Thymus (tissue), 11 donors: Measurements from ENCODE around the gene HOXB1. TPM values are rescaled to one million over a fixed set of nuclear protein-coding genes. Genes with fewer than 3 reads are reported as not detected.
"Not testable (repeated sequence)": the region's sequence is repeated elsewhere in the genome, so short reads cannot be mapped to it uniquely, and the experiment has no call there.

Experiments
- DNase-seq, 9 donors: peaks; one replicate each; pipeline ENCODE4 v3.0.0-alpha.2; 2013; ENCODE audit warnings: low spot score in 9 of 9, low read depth in 6 of 9, missing footprints in 1 of 9
- H3K27ac ChIP-seq, 2 donors: one replicate each; pipeline ENCODE4 v1.5.1; 2013; ENCODE audit warnings: control low read depth in 1 of 2, low read depth in 1 of 2, low read length in 1 of 2, mild to moderate bottlenecking in 1 of 2, moderate library complexity in 1 of 2
- H3K27me3 ChIP-seq, 2 donors: one replicate each; pipeline ENCODE4 v1.5.1; 2013; ENCODE audit warnings: low read length in 1 of 2; ENCODE audit not compliant: control insufficient read depth in 2 of 2, insufficient read depth in 1 of 2
- H3K36me3 ChIP-seq, 2 donors: one replicate each; pipeline ENCODE4 v1.5.1; 2013; ENCODE audit warnings: low read length in 1 of 2, mild to moderate bottlenecking in 1 of 2, moderate library complexity in 1 of 2; ENCODE audit not compliant: control insufficient read depth in 2 of 2, insufficient read depth in 2 of 2
- H3K4me1 ChIP-seq, 2 donors: one replicate each; pipeline ENCODE4 v1.5.1; 2013; ENCODE audit warnings: low read length in 2 of 2; ENCODE audit not compliant: control insufficient read depth in 2 of 2, insufficient read depth in 2 of 2
- H3K4me3 ChIP-seq, 2 donors: one replicate each; pipeline ENCODE4 v1.5.1; 2013; ENCODE audit warnings: low read length in 2 of 2, control low read depth in 1 of 2, mild to moderate bottlenecking in 1 of 2
- H3K9me3 ChIP-seq, 2 donors: one replicate each; pipeline ENCODE4 v1.5.1; 2013; ENCODE audit warnings: low read length in 1 of 2, mild to moderate bottlenecking in 1 of 2; ENCODE audit not compliant: control insufficient read depth in 2 of 2, insufficient read depth in 1 of 2
- WGBS: extraction: QIAGEN DNeasy Blood & Tissue Kit; methylation state at CpG from one replicate; pipeline ENCODE4 v1.1.7; 2013; 5-methylcytosine and 5-hydroxymethylcytosine counted together
- polyA plus RNA-seq: library from polyadenylated mRNA; stranded (reverse); fragments of 200-250 nt; gene quantifications from one replicate; pipeline ENCODE4 v1.2.3, GENCODE V29; 2013
- total RNA-seq: library from RNA; stranded (reverse); fragments of 120-200 nt; gene quantifications from one replicate; pipeline ENCODE4 v1.2.4, GENCODE V29; 2013
- donor health status: healthy.

HOXB1 gene
- total and polyA plus RNA-seq, 2 donors: 0.11 TPM; not detected in 1

- no peaks in the 10 kb centered on the region for H3K36me3 ChIP-seq
- H3K27ac ChIP-seq: peak overlapping the region; percentile 67 to 76
- peaks cover 9 to 53% of the 10 kb centered on the region in 2 donors for H3K4me1 ChIP-seq
- H3K4me3 ChIP-seq: peak overlapping the region; percentile 60 to 75
- peak in 4 of 9 donors; percentile 26 to 66 (median 33) for DNase-seq
- no peaks in the 10 kb centered on the region for H3K9me3 ChIP-seq
- peaks cover 20 to 66% of the 10 kb centered on the region in 2 donors for H3K27me3 ChIP-seq
- 24% methylated on average over 27 of the region's 27 CpGs for WGBS
These were observed 11.4 kb upstream of the HOXB1 start for GRCh38 chr17:48542114-48542656.

- H3K9me3 ChIP-seq: no peaks in the 10 kb centered on the region
- DNase-seq: peak in 4 of 9 donors; percentile 28 to 71 (median 47)
- H3K27me3 ChIP-seq: peaks cover 20 to 61% of the 10 kb centered on the region in 2 donors
- H3K4me3 ChIP-seq: peak overlapping the region; percentile 60 to 75
- H3K27ac ChIP-seq: peak overlapping the region; percentile 67 to 76
- H3K4me1 ChIP-seq: peaks cover 4 to 47% of the 10 kb centered on the region in 2 donors
- WGBS: 4% methylated on average over 35 of the region's 36 CpGs
- H3K36me3 ChIP-seq: no peaks in the 10 kb centered on the region
These were observed 10.8 kb upstream of the HOXB1 start for GRCh38 chr17:48541577-48542113.

GRCh38 chr17:48541036-48541576, 10.3 kb upstream of the HOXB1 start:
- 48% methylated on average over 12 of the region's 12 CpGs for WGBS
- DNase-seq: no peak

GRCh38 chr17:48540213-48540612, 9.4 kb upstream of the HOXB1 start:
- H3K4me1 ChIP-seq: peaks cover 4 to 34% of the 10 kb centered on the region in 2 donors
- 95% methylated on average over 1 of the region's 1 CpG for WGBS
- no peaks in the 10 kb centered on the region for H3K9me3 ChIP-seq
- H3K4me3 ChIP-seq: no peak overlapping the region
- peaks cover 16 to 54% of the 10 kb centered on the region in 2 donors for H3K27me3 ChIP-seq
- no peak for DNase-seq
- no peaks in the 10 kb centered on the region for H3K36me3 ChIP-seq
- H3K27ac ChIP-seq: no peak overlapping the region

More at GRCh38 chr17:48541036-48541576, 10.3 kb upstream of the HOXB1 start:
- Histone ChIP-seq H3K27me3 (peaks cover 20 to 58% of the 10 kb centered on the region in 2 donors), H3K36me3 (no peaks in the 10 kb centered on the region), H3K27ac (peak overlapping the region; percentile 55 to 76), H3K9me3 (no peaks in the 10 kb centered on the region), H3K4me1 (peaks cover 4 to 42% of the 10 kb centered on the region in 2 donors), H3K4me3 (peak overlapping the region; percentile 60 to 75)

GRCh38 chr17:48539177-48539576, 8.4 kb upstream of the HOXB1 start:
- peaks cover 9 to 44% of the 10 kb centered on the region in 2 donors for H3K27me3 ChIP-seq

GRCh38 chr17:48537316-48537715, 6.5 kb upstream of the HOXB1 start:
- no peak for DNase-seq
- Histone ChIP-seq H3K36me3 (no peaks in the 10 kb centered on the region), H3K4me1 (peaks cover 0 to 13% of the 10 kb centered on the region in 2 donors), H3K27ac (no peak overlapping the region), H3K9me3 (no peaks in the 10 kb centered on the region), H3K27me3 (peaks cover 2 to 29% of the 10 kb centered on the region in 2 donors), H3K4me3 (no peak overlapping the region)
- 97% methylated on average over 3 of the region's 3 CpGs for WGBS

More at GRCh38 chr17:48539177-48539576, 8.4 kb upstream of the HOXB1 start:
- no peak overlapping the region for H3K4me3 ChIP-seq
- H3K36me3 ChIP-seq: no peaks in the 10 kb centered on the region
- H3K9me3 ChIP-seq: no peaks in the 10 kb centered on the region
- no peak for DNase-seq
- 97% methylated on average over 4 of the region's 4 CpGs for WGBS
- H3K4me1 ChIP-seq: peaks cover 0 to 25% of the 10 kb centered on the region in 2 donors
- no peak overlapping the region for H3K27ac ChIP-seq

GRCh38 chr17:48535793-48536559, 5.2 kb upstream of the HOXB1 start:
- H3K27me3 ChIP-seq: peaks cover 0 to 17% of the 10 kb centered on the region in 2 donors
- DNase-seq: not testable (repeated sequence)
- 89% methylated on average over 9 of the region's 9 CpGs for WGBS

GRCh38 chr17:48532261-48532660, 1.4 kb upstream of the HOXB1 start:
- 96% methylated on average over 8 of the region's 8 CpGs for WGBS
- DNase-seq: no peak
- no peaks in the 10 kb centered on the region for H3K36me3 ChIP-seq
- H3K9me3 ChIP-seq: no peaks in the 10 kb centered on the region
- H3K4me3 ChIP-seq: no peak overlapping the region
- H3K27me3 ChIP-seq: peaks cover 9 to 41% of the 10 kb centered on the region in 2 donors
- no peak overlapping the region for H3K27ac ChIP-seq
- H3K4me1 ChIP-seq: no peaks in the 10 kb centered on the region

More at GRCh38 chr17:48535793-48536559, 5.2 kb upstream of the HOXB1 start:
- not testable (repeated sequence) for H3K4me1 ChIP-seq, H3K36me3 ChIP-seq, H3K4me3 ChIP-seq, H3K9me3 ChIP-seq, H3K27ac ChIP-seq
